ENCODE data around the gene KRTAP4-12. TPM values are rescaled to one million over a fixed set of nuclear protein-coding genes. Genes with fewer than 3 reads are reported as not detected.

The KRTAP4-12 gene
- total RNA-seq, result not detected in 2 replicates

DNA sequence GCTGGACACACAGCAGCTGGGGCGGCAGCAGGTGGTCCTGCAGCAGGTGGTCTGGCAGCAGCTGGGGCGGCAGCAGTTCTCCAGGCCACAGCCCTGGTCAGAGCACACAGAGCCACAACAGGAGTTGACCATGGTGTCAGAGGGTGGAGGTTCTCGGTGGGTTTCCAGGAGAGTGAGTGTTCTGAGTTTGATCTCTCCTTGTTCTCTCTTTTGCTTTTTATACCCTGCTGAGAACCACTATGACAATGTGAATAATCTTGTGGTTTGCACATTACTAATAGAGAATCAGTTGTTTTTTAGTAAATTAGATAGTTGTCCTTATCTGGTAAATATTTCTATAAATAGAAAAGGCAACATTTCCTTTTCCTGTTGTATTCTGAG, at the start of gene KRTAP4-12:
Gene KRTAP4-12, minus strand, starts transcription at position 192 of the 381 bp plus-strand sequence. Its CDS starts 60 bp downstream, at position 132.

DNA sequence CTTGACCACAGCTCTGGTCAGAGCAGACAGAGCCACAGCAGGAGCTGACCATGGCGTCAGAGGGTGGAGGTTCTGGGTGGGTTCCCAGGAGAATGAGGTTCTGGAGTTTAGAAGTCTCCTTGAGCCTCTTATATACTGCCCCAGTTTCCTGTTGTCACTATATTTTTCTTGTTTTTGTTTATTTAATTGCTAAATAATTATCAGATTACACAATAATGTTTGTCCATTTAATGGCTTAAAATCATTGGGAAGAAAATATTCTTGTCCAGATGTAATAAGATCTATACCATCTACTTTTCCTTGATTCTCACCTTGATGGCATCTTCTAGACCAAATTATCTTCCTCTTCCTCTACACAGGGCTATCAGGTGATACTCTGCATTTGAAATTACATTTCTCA, 44.1 kb upstream of the KRTAP4-12 start, which contains the start of gene KRTAP4-3:
Gene KRTAP4-3, minus strand, starts transcription at position 101 of the 400 bp plus-strand sequence. Its CDS starts 49 bp downstream, at position 52.

DNA sequence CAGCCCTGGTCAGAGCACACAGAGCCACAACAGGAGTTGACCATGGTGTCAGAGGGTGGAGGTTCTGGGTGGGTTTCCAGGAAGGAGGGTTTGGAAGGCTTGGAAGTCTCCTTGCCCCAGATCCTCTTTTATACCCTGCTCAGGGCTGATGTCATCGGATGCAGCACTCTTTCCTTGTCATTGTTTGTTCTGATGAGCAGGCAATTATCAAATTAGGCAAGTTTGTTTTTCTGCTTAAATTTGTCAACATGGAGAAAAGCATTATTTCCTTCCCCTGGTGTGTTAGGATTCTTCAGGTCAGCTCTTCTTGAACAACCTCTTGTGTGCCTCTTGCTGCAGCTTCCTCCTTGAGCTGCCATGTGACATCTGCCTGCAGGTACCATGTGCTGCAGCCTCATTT, 36.7 kb upstream of the KRTAP4-12 start, which contains the start of gene KRTAP4-4:
Gene KRTAP4-4, minus strand, starts transcription at position 101 of the 400 bp plus-strand sequence. Its CDS starts 57 bp downstream, at position 44.

DNA sequence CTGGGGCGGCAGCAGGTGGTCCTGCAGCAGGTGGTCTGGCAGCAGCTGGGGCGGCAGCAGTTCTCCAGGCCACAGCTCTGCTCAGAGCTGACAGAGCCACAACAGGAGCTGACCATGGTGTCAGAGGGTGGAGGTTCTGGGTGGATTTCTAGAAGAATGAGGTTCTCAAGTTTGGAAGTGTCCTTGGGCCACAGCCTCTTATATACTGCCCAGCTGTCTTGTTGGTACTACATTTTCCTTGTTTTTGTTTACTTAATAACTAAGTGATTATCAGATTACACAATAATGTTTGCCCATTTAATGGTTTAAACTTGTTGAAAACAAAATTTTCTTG, 25.6 kb upstream of the KRTAP4-12 start, which contains the start of gene KRTAP4-5:
Gene KRTAP4-5, minus strand, starts transcription at position 174 of the 334 bp plus-strand sequence. Its CDS starts 58 bp downstream, at position 116.

DNA sequence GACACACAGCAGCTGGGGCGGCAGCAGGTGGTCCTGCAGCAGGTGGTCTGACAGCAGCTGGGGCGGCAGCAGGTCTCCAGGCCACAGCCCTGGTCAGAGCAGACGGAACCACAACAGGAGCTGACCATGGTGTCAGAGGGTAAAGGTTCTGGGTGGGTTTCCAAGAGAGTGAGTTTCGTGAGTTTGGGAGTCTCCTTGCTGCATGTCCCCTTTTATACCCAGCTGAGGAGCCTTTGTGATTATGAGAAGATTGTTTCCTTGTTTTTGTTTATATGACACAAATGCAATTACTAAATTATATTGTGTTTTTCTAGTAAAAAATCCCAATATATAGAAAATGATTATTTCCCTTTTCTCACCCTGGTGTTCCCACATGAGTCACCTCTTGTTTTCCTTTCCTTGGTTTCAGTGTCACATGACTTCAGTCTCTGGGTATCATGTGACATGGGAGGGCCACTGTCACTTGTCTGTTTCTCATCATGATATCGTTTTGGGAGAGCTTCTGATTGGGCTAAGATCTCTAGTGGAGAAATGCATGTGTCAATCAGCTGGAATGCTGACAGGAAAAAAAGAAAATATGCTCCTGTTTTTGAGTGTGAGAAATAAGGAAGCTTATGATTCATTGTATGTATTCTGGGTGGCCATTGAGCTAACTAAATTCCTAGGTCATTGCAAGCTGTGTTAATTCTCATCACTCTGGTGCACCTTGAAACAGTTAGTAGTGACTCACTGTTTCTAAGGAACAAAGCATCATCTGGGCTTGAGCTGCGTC, 16.6 kb upstream of the KRTAP4-12 start, which contains the start of gene KRTAP4-6:
Gene KRTAP4-6, minus strand, starts transcription at position 185 of the 772 bp plus-strand sequence. Its CDS starts 57 bp downstream, at position 128.

DNA sequence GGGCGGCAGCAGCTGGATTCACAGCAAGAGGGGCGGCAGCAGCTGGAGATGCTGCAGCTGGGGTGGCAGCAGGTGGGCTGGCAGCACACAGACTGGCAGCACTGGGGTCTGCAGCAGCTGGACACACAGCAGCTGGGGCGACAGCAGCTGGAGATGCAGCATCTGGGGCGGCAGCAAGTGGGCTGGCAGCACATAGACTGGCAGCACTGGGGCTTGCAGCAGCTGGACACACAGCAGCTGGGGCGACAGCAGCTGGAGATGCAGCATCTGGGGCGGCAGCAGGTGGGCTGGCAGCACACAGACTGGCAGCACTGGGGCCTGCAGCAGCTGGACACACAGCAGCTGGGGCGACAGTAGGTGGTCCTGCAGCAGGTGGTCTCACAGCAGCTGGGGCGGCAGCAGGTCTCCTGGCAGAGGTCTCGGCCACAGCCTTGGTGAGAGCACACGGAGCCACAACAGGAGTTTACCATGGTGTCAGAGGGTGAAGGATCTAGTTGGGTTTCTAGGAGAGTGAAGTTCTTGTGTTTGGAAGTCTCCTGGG, 6.1 kb downstream of the KRTAP4-12 start, which contains the start of gene KRTAP4-11:
Gene KRTAP4-11, minus strand, starts transcription at position 528 of the 541 bp plus-strand sequence. Its CDS starts 58 bp downstream, at position 470.

DNA sequence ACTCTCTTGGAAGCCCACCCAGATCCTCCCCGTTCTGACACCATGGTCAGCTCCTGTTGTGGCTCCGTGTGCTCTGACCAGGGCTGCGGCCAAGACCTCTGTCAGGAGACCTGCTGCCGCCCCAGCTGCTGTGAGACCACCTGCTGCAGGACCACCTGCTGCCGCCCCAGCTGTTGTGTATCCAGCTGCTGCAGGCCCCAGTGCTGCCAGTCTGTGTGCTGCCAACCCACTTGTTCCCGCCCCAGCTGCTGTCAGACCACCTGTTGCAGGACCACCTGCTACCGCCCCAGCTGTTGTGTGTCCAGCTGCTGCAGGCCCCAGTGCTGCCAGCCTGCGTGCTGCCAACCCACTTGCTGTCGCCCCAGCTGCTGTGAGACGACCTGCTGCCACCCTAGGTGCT, 18.6 kb downstream of the KRTAP4-12 start, which contains the start of gene KRTAP4-9:
Gene KRTAP4-9, plus strand, starts transcription at position 43 of the 400 bp plus-strand sequence. Its CDS starts 0 bp downstream, at position 43.

DNA sequence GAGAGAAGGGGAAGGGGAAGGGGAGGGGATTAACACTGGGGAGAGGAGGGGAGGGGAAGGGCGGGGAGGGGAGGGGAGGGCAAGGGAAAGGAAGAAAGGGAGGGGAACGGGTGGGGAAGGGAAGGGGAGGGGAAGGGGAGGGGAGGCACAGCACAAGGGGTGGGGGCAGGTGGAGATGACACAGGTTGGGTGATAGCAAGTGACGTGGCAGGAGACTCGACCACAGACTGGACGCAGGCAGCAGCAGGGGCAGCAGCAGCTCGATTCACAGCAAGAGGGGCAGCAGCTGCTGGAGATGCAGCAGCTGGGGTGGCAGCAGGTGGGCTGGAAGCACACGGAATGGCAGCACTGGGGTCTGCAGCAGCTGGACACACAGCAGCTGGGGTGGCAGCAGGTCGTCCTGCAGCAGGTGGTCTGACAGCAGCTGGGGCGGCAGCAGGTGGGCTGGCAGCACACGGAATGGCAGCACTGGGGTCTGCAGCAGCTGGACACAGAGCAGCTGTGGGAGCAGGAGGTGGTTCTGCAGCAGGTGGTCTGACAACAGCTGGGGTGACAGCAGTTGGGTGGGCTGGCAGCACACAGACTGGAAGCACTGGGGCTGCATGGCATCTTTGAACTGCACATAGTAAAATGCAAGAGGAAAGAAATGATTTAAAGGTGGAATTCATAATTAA, 22.3 kb downstream of the KRTAP4-12 start, which contains the start of gene KRTAP4-16:
Gene KRTAP4-16, minus strand, starts transcription at position 624 of the 674 bp plus-strand sequence. Its CDS starts 0 bp downstream, at position 624.

DNA sequence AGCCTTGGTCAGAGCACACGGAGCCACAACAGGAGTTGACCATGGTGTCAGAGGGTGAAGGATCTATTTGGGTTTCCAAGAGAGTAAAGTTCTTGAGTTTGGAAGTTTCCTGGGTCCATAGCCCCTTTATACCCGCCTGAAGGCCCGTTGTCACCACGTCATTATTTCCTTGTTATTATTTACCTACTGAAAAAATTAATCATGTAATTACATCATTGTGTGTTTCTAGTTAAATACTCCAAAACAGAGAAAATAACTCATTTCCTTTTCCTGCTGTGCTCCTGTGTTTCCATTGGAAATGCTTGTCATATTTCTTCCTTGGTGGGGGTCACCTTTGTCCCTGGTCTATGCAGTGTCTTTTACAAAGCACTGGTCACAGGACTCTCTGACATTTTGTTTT, 25.9 kb downstream of the KRTAP4-12 start, which contains the start of gene KRTAP4-8:
Gene KRTAP4-8, minus strand, starts transcription at position 101 of the 400 bp plus-strand sequence. Its CDS starts 58 bp downstream, at position 43.

DNA sequence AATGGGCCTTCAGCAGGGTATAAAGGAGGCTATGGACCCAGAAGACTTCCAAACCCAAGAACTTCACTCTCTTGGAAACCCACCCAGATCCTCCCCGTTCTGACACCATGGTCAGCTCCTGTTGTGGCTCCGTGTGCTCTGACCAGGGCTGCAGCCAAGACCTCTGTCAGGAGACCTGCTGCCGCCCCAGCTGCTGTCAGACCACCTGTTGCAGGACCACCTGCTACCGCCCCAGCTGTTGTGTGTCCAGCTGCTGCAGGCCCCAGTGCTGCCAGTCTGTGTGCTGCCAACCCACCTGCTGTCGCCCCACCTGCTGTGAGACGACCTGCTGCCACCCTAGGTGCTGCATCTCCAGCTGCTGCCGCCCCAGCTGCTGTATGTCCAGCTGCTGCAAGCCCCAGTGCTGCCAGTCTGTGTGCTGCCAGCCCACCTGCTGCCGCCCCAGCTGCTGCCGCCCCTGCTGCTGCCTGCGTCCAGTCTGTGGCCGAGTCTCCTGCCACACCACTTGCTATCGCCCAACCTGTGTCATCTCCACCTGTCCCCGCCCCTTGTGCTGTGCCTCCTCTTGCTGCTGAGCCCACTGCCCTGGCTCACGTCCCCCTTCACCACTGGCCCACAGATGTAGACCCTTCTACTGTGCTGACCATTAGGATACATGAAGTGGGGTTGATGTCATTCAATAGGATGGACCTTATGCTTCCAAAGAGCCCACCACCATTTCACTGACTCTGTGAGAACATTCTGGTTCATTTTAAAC, 39.7 kb downstream of the KRTAP4-12 start, which contains the start of gene KRTAP4-7:
Gene KRTAP4-7, plus strand, starts transcription at position 51 of the 757 bp plus-strand sequence. Its CDS starts 57 bp downstream, at position 108.

Other genes starting within 250 kb of the KRTAP4-12 start
- gene KRT20, start 238.9 kb downstream of the KRTAP4-12 start, total RNA-seq, result not detected in 2 replicates
- under 0.01 TPM in 1 of 2 replicates, not detected in the other for gene KRT23, start 186.5 kb downstream of the KRTAP4-12 start, total RNA-seq
- not detected in 2 replicates for gene KRT39, start 157.2 kb downstream of the KRTAP4-12 start, total RNA-seq
- gene KRT40, start 139.9 kb downstream of the KRTAP4-12 start, total RNA-seq, result not detected in 2 replicates
- not detected in 2 replicates for gene KRTAP3-3, start 130.0 kb downstream of the KRTAP4-12 start, total RNA-seq
- not detected in 2 replicates for gene KRTAP3-2, start 124.3 kb downstream of the KRTAP4-12 start, total RNA-seq
- gene KRTAP3-1, start 115.1 kb downstream of the KRTAP4-12 start, total RNA-seq, result not detected in 2 replicates
- gene KRTAP1-5, start 97.0 kb downstream of the KRTAP4-12 start, total RNA-seq, result 0.50 and 0.59 TPM in 2 replicates
- gene KRTAP1-4, start 94.0 kb downstream of the KRTAP4-12 start, total RNA-seq, result not detected in 2 replicates
- gene KRTAP1-3, start 89.3 kb downstream of the KRTAP4-12 start, total RNA-seq, result not detected in 2 replicates
- not detected in 2 replicates for gene KRTAP1-1, start 82.7 kb downstream of the KRTAP4-12 start, total RNA-seq
- not detected in 2 replicates for gene KRTAP2-1, start 76.9 kb downstream of the KRTAP4-12 start, total RNA-seq
- gene KRTAP2-2, start 69.0 kb downstream of the KRTAP4-12 start, total RNA-seq, result not detected in 2 replicates
- gene KRTAP2-3, start 64.1 kb downstream of the KRTAP4-12 start, total RNA-seq, result not detected in 2 replicates
- gene KRTAP2-4, start 58.3 kb downstream of the KRTAP4-12 start, total RNA-seq, result not detected in 2 replicates
- gene KRTAP4-7, start 40.0 kb downstream of the KRTAP4-12 start, total RNA-seq, result not detected in 2 replicates
- not detected in 2 replicates for gene KRTAP4-8, start 26.0 kb downstream of the KRTAP4-12 start, total RNA-seq
- not detected in 2 replicates for gene KRTAP4-16, start 22.0 kb downstream of the KRTAP4-12 start, total RNA-seq
- not detected in 2 replicates for gene KRTAP4-9, start 18.8 kb downstream of the KRTAP4-12 start, total RNA-seq
- gene KRTAP4-11, start 5.8 kb downstream of the KRTAP4-12 start, total RNA-seq, result not detected in 2 replicates
- not detected in 2 replicates for gene KRTAP4-6, start 16.4 kb upstream of the KRTAP4-12 start, total RNA-seq
- not detected in 2 replicates for gene KRTAP4-5, start 25.6 kb upstream of the KRTAP4-12 start, total RNA-seq
- not detected in 2 replicates for gene KRTAP4-4, start 36.6 kb upstream of the KRTAP4-12 start, total RNA-seq
- gene KRTAP4-3, start 44.0 kb upstream of the KRTAP4-12 start, total RNA-seq, result not detected in 2 replicates
- not detected in 2 replicates for gene KRTAP4-2, start 54.0 kb upstream of the KRTAP4-12 start, total RNA-seq
- not detected in 2 replicates for gene KRTAP4-1, start 60.7 kb upstream of the KRTAP4-12 start, total RNA-seq
- gene KRTAP9-1, start 65.7 kb upstream of the KRTAP4-12 start, total RNA-seq, result not detected in 2 replicates
- gene KRTAP9-2, start 102.5 kb upstream of the KRTAP4-12 start, total RNA-seq, result not detected in 2 replicates
- gene KRTAP9-3, start 108.3 kb upstream of the KRTAP4-12 start, total RNA-seq, result not detected in 2 replicates
- gene KRTAP9-8, start 113.8 kb upstream of the KRTAP4-12 start, total RNA-seq, result not detected in 2 replicates
- not detected in 2 replicates for gene KRTAP9-4, start 125.5 kb upstream of the KRTAP4-12 start, total RNA-seq
- gene KRTAP9-9, start 131.2 kb upstream of the KRTAP4-12 start, total RNA-seq, result not detected in 2 replicates
- not detected in 2 replicates for gene KRTAP9-6, start 141.2 kb upstream of the KRTAP4-12 start, total RNA-seq
- gene KRTAP9-7, start 151.5 kb upstream of the KRTAP4-12 start, total RNA-seq, result not detected in 2 replicates
- gene KRTAP29-1, start 178.7 kb upstream of the KRTAP4-12 start, total RNA-seq, result not detected in 2 replicates
- not detected in 2 replicates for gene KRTAP16-1, start 185.1 kb upstream of the KRTAP4-12 start, total RNA-seq
- not detected in 2 replicates for gene KRTAP17-1, start 191.5 kb upstream of the KRTAP4-12 start, total RNA-seq
- gene KRT33A, start 226.6 kb upstream of the KRTAP4-12 start, total RNA-seq, result not detected in 2 replicates
- gene KRT33B, start 245.6 kb upstream of the KRTAP4-12 start, total RNA-seq, result not detected in 2 replicates

All from bronchus fibroblast of lung (primary cell).